ENCODE data around the gene FAM131C. TPM values are rescaled to one million over a fixed set of nuclear protein-coding genes. Genes with fewer than 3 reads are reported as not detected.
"Not testable (repeated sequence)": the region's sequence is repeated elsewhere in the genome, so short reads cannot be mapped to it uniquely, and the experiment has no call there.

FAM131C gene
- total RNA-seq, 2 donors from 2014 or later = 0.66 to 2.5 TPM

GRCh38 chr1:16061266-16061665 is 12.2 kb downstream of the FAM131C start:
- Histone ChIP-seq H3K27ac (ENCODE audit: low read depth, low read length) (no peak overlapping the region), H3K27me3 (ENCODE audit: control insufficient read depth, insufficient read depth, low read length, poor library complexity, severe bottlenecking) (no peaks in the 10 kb centered on the region), H3K4me1 (ENCODE audit: control insufficient read depth, insufficient read depth, low read length) (no peaks in the 10 kb centered on the region), H3K36me3 (ENCODE audit: control insufficient read depth, insufficient read depth, low read length) (no peaks in the 10 kb centered on the region), H3K4me3 (ENCODE audit: low read length) (no peak overlapping the region), H3K9ac (ENCODE audit: extremely low read depth, low read length, poor library complexity, severe bottlenecking) (no peak overlapping the region), H3K9me3 (ENCODE audit: control insufficient read depth, low read length) (no peaks in the 10 kb centered on the region)
- Mint-ChIP-seq H3K27me3 (ENCODE audit: insufficient read depth) (peaks cover 15% of the 10 kb centered on the region), H3K27ac (no peak overlapping the region), H3K9me3 (no peaks in the 10 kb centered on the region), H3K36me3 (ENCODE audit: low read depth) (no peaks in the 10 kb centered on the region), H3K4me3 (no peak overlapping the region), H3K4me1 (peaks cover 18% of the 10 kb centered on the region)
- 85 to 100% methylated on average over 3 of the region's 3 CpGs for WGBS, 2 experiments (ENCODE audit: insufficient coverage in 1 of 2, insufficient read length in 1 of 2)
- TF ChIP-seq, protein P1, sequence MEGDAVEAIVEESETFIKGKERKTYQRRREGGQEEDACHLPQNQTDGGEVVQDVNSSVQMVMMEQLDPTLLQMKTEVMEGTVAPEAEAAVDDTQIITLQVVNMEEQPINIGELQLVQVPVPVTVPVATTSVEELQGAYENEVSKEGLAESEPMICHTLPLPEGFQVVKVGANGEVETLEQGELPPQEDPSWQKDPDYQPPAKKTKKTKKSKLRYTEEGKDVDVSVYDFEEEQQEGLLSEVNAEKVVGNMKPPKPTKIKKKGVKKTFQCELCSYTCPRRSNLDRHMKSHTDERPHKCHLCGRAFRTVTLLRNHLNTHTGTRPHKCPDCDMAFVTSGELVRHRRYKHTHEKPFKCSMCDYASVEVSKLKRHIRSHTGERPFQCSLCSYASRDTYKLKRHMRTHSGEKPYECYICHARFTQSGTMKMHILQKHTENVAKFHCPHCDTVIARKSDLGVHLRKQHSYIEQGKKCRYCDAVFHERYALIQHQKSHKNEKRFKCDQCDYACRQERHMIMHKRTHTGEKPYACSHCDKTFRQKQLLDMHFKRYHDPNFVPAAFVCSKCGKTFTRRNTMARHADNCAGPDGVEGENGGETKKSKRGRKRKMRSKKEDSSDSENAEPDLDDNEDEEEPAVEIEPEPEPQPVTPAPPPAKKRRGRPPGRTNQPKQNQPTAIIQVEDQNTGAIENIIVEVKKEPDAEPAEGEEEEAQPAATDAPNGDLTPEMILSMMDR (conservative IDR thresholded peaks at IDR 0.05) = no peak
- DNase-seq = no peak

GRCh38 chr1:16058394-16059120 is 14.9 kb downstream of the FAM131C start:
- not testable (repeated sequence) for H3K9me3 ChIP-seq (ENCODE audit: control insufficient read depth, low read length); H3K27me3 Mint-ChIP-seq (ENCODE audit: insufficient read depth); H3K27ac ChIP-seq (ENCODE audit: low read depth, low read length); H3K36me3 Mint-ChIP-seq (ENCODE audit: low read depth); H3K27me3 ChIP-seq (ENCODE audit: control insufficient read depth, insufficient read depth, low read length, poor library complexity, severe bottlenecking); H3K9me3 Mint-ChIP-seq; H3K4me1 Mint-ChIP-seq; H3K4me1 ChIP-seq (ENCODE audit: control insufficient read depth, insufficient read depth, low read length); H3K4me3 Mint-ChIP-seq; DNase-seq; H3K4me3 ChIP-seq (ENCODE audit: low read length); H3K36me3 ChIP-seq (ENCODE audit: control insufficient read depth, insufficient read depth, low read length); H3K27ac Mint-ChIP-seq; H3K9ac ChIP-seq (ENCODE audit: extremely low read depth, low read length, poor library complexity, severe bottlenecking)
- 80 to 100% methylated on average over 2 to 7 of the region's 20 CpGs for WGBS, 2 experiments (ENCODE audit: insufficient coverage in 1 of 2, insufficient read length in 1 of 2)

- H3K27ac ChIP-seq (ENCODE audit: low read depth, low read length); H3K27me3 Mint-ChIP-seq (ENCODE audit: insufficient read depth); H3K4me3 ChIP-seq (ENCODE audit: low read length); DNase-seq; H3K36me3 Mint-ChIP-seq (ENCODE audit: low read depth); H3K27me3 ChIP-seq (ENCODE audit: control insufficient read depth, insufficient read depth, low read length, poor library complexity, severe bottlenecking); H3K9me3 Mint-ChIP-seq; H3K4me1 ChIP-seq (ENCODE audit: control insufficient read depth, insufficient read depth, low read length); H3K9me3 ChIP-seq (ENCODE audit: control insufficient read depth, low read length); H3K4me3 Mint-ChIP-seq; H3K9ac ChIP-seq (ENCODE audit: extremely low read depth, low read length, poor library complexity, severe bottlenecking); H3K27ac Mint-ChIP-seq; H3K4me1 Mint-ChIP-seq; H3K36me3 ChIP-seq (ENCODE audit: control insufficient read depth, insufficient read depth, low read length): not testable (repeated sequence)
- WGBS, 2 experiments (ENCODE audit: insufficient coverage in 1 of 2, insufficient read length in 1 of 2) = 93 to 100% methylated on average over 2 to 6 of the region's 7 CpGs
Measured at GRCh38 chr1:16057314-16057915, 16.0 kb downstream of the FAM131C start.

DNA sequence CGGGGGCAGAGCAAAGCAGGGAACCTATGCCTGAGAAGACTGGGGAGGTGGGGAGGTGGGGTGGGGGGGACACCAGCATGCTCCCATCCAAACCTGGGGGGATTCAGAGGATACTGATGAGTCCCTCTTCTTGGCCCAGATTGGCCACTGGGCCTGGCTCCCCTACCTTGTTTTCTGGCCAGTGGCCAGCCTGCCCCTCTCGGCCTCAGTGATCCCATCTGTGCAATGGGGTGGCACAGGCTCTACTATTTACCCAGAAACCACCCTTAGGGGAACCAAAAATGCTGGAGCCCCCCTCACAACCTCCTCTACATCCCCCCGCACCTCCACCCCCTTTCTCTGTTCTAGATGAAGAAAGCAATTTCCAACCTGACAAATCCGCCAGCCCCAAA is 16.9 kb downstream of the FAM131C start:
- WGBS, 2 experiments (ENCODE audit: insufficient coverage in 1 of 2, insufficient read length in 1 of 2) = 60 to 86% methylated on average over 1 to 3 of the region's 4 CpGs
- H3K27ac Mint-ChIP-seq = peak overlapping the region; percentile 61

More for the DNA sequence above, 16.9 kb downstream of the FAM131C start:
- not testable (repeated sequence) for H3K9ac ChIP-seq (ENCODE audit: extremely low read depth, low read length, poor library complexity, severe bottlenecking); H3K4me3 ChIP-seq (ENCODE audit: low read length); H3K36me3 ChIP-seq (ENCODE audit: control insufficient read depth, insufficient read depth, low read length); H3K4me3 Mint-ChIP-seq; H3K4me1 Mint-ChIP-seq; H3K4me1 ChIP-seq (ENCODE audit: control insufficient read depth, insufficient read depth, low read length); H3K9me3 ChIP-seq (ENCODE audit: control insufficient read depth, low read length); H3K27ac ChIP-seq (ENCODE audit: low read depth, low read length); H3K27me3 ChIP-seq (ENCODE audit: control insufficient read depth, insufficient read depth, low read length, poor library complexity, severe bottlenecking); H3K36me3 Mint-ChIP-seq (ENCODE audit: low read depth); H3K9me3 Mint-ChIP-seq; H3K27me3 Mint-ChIP-seq (ENCODE audit: insufficient read depth); DNase-seq
